Umbilical cord (tissue), 2 donors: ENCODE data around the gene BFSP2. TPM values are rescaled to one million over a fixed set of nuclear protein-coding genes. Genes with fewer than 3 reads are reported as not detected.
"Not testable (repeated sequence)": the region's sequence is repeated elsewhere in the genome, so short reads cannot be mapped to it uniquely, and the experiment has no call there.

ENCODE experiments used
- DNase-seq: peaks from one replicate; pipeline ENCODE4 v3.0.0-alpha.2; 2015; ENCODE audit warnings: low spot score
- total RNA-seq: library from RNA; depleted of rRNA; stranded (reverse); fragments of >200 nt; gene quantifications from one replicate; pipeline ENCODE4 v1.2.3, GENCODE V29; 2014; ENCODE audit warnings: low replicate concordance; ENCODE audit not compliant: insufficient read depth

Gene BFSP2
- total RNA-seq, 1 donor from 2014 or later: 3.4 TPM

GRCh38 chr3:133512416-133513089, 112.7 kb downstream of the BFSP2 start:
- no peak for DNase-seq

GRCh38 chr3:133514418-133514817, 114.6 kb downstream of the BFSP2 start:
- DNase-seq: no peak

GRCh38 chr3:133515127-133515526, 115.3 kb downstream of the BFSP2 start:
- DNase-seq: no peak

GRCh38 chr3:133520286-133520685, 120.4 kb downstream of the BFSP2 start:
- no peak for DNase-seq

GRCh38 chr3:133520938-133521337, 121.1 kb downstream of the BFSP2 start:
- DNase-seq: not testable (repeated sequence)

- no peak for DNase-seq
Measured at GRCh38 chr3:133521946-133522345, 122.1 kb downstream of the BFSP2 start.

- not testable (repeated sequence) for DNase-seq
Measured at GRCh38 chr3:133523758-133524157, 123.9 kb downstream of the BFSP2 start.

Other genes starting within 250 kb of the BFSP2 start
- 189 TPM for gene CDV3, start 173.6 kb downstream of the BFSP2 start, total RNA-seq